NCI-H2196 treated with DMSO at 0.1 percent for 48 hours (cell line): Measurements from ENCODE around the gene USP31.

Experiments used
- DNase-seq: peaks from one replicate; lab custom pipeline; 2025; ENCODE audit not compliant: unreplicated experiment; lab: John Stamatoyannopoulos, UW

The USP31 gene

DNA sequence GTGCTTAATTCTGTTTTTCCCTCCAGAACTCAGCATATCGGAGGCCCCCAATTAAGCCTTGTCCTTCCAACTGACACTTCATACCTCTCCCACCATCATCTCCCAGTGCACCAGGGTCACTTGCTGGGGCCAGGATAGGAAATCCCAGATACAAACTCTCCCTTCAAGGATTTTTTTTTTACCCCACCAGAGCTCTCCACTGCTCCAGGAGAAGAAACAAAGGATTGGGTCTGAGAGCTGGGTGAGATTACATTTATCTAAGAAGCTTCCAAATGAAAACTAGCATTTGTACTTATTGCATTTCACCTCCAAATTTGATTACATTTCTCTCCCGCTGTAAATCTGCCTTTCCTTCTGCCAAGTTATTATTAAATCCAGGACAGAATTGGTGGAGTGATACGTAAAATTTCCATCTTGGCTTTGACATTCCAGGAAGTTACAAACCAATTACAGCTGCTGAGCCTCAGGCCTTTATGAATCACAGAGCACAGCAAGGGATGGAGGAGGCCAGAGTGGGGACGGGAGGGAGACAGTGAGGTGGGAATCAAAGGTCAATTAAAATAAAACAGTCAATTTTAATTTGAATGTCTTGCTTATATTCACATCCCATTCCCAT is 123.5 kb downstream of the USP31 start:
- no peak for DNase-seq

DNA sequence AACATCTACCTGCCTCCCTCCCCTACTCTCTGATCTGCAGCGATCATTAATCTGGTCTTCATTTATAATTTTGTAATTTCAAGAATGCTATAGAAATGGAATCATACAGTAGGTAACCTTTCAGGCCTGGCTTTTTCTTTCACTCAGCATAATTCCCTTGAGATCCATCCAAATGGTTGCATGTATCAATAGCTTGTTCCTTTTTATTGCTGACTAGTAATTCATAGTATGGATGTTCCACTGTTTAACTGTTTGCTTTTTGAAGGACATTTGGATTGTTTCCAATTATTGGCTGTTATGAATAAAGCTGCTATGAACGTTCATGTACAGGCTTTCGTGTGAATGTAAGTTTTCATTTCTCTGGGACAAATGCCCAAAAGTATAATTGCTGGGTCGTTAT is 125.2 kb downstream of the USP31 start:
- no peak for DNase-seq

DNA sequence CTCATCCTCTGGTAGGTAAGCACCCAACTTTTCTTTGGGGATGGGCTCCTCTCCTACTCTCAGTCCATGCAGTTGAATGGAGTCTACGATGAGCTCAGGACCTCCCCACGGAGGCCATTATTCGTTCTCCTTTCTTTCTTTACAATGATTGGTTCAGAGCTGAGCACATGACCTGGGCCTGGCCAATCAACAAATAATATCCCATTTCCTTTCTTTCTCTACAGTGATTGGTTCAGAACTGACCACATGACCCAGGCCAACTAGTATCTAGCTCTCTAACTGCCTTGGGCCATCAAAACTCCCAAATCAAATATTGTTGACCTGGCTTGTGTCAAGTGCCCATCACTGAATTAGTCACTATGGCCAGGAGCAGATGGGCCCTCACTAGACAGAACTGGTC is 129.2 kb downstream of the USP31 start:
- no peak for DNase-seq

DNA sequence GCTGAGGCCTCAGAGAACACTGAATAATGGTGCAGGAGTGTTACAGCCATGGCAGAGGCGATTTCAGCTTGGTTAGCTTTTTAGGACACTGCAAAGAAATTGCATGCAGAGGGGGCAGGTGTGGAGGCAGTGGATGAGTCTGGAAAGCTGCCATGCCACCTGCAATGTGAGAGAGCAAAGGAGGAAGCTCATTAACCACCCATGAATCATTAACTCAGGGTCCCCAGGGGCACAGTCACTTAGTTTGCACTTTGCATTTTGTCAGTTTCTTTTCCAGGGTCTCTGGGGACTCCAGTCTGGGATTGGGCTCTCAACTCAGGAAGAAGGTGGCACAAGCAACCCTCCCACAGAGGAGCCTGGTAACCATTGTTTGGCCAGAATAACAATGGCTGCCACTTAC is 132.9 kb downstream of the USP31 start:
- DNase-seq: no peak

DNA sequence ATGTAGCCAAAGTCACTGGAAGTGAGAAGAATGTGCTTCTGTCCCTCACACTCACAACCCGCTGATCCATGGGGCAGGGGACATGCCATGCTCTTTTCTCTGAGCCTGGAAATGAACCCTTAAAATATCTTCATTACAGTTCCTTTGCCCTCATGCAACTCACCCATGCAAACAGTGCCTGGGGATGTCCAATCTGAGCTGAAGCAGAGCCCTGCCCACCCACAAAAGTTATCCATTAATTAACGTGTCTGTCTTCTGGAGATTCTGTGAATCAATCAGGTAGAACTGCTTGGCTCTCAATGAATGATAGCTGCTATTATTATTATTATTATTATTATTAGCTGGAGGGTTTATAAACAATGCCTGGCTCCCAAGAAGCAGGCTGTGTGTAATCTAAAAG is 133.7 kb downstream of the USP31 start:
- no peak for DNase-seq

DNA sequence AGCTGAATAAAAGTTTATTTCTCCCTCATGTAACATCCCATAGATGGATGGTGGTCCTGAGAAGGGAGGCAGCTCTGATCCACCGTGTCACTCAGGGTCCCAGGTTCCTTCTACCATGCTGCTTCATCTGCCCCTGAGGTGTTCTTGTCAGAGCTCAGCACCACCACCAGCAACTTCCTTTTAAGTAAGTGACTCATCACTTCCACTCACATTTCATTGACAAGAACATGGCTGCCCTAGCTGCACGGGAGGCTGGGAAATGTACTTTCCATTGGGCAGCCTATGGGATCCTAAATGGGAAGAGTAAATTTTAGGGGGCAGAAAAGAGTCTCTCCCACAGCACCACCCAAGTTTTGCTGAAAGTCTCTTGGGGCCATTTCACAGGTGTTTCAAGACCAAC is 134.7 kb downstream of the USP31 start:
- DNase-seq: no peak
